ENCODE data around the gene KRT79. TPM values are rescaled to one million over a fixed set of nuclear protein-coding genes. Genes with fewer than 3 reads are reported as not detected.

The KRT79 gene
- polyA plus RNA-seq, 1 donor from 2014 or later: not detected

DNA sequence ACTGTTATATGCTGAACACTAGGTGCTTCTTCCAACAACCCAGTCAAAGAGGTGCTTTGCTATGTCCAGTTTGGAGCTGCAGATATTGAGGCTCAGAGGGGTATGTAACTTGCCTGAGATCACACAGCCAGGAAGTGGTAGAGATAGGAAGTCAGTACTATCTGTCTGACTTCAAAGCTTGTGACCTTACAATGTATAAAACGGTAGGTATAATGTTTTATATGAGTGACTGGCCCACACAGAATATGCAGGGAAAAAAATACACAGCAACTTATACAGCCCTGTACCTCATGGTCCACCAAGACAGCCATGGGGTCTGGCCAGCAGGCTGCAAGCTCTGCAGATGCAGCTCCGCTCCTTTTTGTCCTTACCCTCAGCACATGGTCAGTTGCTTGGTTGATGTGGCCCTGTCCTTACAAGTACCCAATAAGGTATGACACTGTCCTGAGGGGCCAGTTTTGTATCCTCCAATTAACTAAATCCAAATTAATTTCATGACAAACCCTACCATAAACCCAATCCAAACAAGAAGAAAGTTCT lies 16.3 kb downstream of the KRT79 start:
- Histone ChIP-seq H3K36me3 (ENCODE audit: insufficient read depth, low read length) (no peaks in the 10 kb centered on the region), H3K9me2 (ENCODE audit: insufficient read depth, low read length) (no peaks in the 10 kb centered on the region), H4K20me1 (ENCODE audit: insufficient read depth) (no peaks in the 10 kb centered on the region), H3K9me3 (ENCODE audit: low read length) (no peaks in the 10 kb centered on the region), H3K4me2 (ENCODE audit: low read length) (no peak overlapping the region), H3K9ac (ENCODE audit: low read length) (no peak overlapping the region), H3K27me3 (ENCODE audit: insufficient read depth, low read depth, low read length) (no peaks in the 10 kb centered on the region), H3F3A (ENCODE audit: insufficient read depth, low read length, poor library complexity, severe bottlenecking) (no peaks in the 10 kb centered on the region), H2AFZ (ENCODE audit: low read depth, low read length) (no peak overlapping the region), H3K79me2 (replicated peaks; ENCODE audit: insufficient read depth, low read length) (no peaks in the 10 kb centered on the region), H3K4me3 (ENCODE audit: low read length) (no peak overlapping the region), H3K27ac (ENCODE audit: low read length) (no peak overlapping the region)
- TF ChIP-seq TAF1 (IDR thresholded peaks at IDR 0.05; ENCODE audit: low read depth) (no peak), RAD21 (conservative IDR thresholded peaks at IDR 0.05) (no peak), SMC3 (conservative IDR thresholded peaks at IDR 0.05; ENCODE audit: poor library complexity) (no peak), MXI1 (conservative IDR thresholded peaks at IDR 0.05; ENCODE audit: poor library complexity, severe bottlenecking) (no peak), EZH2 (IDR thresholded peaks at IDR 0.05; ENCODE audit: borderline replicate concordance, insufficient read depth, low read length, poor library complexity, severe bottlenecking) (no peak), EP300 (conservative IDR thresholded peaks at IDR 0.05; ENCODE audit: poor library complexity, severe bottlenecking) (no peak), POLR2AphosphoS5 (IDR thresholded peaks at IDR 0.05) (no peak)
- TF ChIP-seq, protein P1, sequence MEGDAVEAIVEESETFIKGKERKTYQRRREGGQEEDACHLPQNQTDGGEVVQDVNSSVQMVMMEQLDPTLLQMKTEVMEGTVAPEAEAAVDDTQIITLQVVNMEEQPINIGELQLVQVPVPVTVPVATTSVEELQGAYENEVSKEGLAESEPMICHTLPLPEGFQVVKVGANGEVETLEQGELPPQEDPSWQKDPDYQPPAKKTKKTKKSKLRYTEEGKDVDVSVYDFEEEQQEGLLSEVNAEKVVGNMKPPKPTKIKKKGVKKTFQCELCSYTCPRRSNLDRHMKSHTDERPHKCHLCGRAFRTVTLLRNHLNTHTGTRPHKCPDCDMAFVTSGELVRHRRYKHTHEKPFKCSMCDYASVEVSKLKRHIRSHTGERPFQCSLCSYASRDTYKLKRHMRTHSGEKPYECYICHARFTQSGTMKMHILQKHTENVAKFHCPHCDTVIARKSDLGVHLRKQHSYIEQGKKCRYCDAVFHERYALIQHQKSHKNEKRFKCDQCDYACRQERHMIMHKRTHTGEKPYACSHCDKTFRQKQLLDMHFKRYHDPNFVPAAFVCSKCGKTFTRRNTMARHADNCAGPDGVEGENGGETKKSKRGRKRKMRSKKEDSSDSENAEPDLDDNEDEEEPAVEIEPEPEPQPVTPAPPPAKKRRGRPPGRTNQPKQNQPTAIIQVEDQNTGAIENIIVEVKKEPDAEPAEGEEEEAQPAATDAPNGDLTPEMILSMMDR (IDR thresholded peaks at IDR 0.05; ENCODE audit: poor library complexity, severe bottlenecking): no peak
- TF ChIP-seq, protein P2, sequence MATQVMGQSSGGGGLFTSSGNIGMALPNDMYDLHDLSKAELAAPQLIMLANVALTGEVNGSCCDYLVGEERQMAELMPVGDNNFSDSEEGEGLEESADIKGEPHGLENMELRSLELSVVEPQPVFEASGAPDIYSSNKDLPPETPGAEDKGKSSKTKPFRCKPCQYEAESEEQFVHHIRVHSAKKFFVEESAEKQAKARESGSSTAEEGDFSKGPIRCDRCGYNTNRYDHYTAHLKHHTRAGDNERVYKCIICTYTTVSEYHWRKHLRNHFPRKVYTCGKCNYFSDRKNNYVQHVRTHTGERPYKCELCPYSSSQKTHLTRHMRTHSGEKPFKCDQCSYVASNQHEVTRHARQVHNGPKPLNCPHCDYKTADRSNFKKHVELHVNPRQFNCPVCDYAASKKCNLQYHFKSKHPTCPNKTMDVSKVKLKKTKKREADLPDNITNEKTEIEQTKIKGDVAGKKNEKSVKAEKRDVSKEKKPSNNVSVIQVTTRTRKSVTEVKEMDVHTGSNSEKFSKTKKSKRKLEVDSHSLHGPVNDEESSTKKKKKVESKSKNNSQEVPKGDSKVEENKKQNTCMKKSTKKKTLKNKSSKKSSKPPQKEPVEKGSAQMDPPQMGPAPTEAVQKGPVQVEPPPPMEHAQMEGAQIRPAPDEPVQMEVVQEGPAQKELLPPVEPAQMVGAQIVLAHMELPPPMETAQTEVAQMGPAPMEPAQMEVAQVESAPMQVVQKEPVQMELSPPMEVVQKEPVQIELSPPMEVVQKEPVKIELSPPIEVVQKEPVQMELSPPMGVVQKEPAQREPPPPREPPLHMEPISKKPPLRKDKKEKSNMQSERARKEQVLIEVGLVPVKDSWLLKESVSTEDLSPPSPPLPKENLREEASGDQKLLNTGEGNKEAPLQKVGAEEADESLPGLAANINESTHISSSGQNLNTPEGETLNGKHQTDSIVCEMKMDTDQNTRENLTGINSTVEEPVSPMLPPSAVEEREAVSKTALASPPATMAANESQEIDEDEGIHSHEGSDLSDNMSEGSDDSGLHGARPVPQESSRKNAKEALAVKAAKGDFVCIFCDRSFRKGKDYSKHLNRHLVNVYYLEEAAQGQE (IDR thresholded peaks at IDR 0.05; ENCODE audit: borderline replicate concordance): no peak

DNA sequence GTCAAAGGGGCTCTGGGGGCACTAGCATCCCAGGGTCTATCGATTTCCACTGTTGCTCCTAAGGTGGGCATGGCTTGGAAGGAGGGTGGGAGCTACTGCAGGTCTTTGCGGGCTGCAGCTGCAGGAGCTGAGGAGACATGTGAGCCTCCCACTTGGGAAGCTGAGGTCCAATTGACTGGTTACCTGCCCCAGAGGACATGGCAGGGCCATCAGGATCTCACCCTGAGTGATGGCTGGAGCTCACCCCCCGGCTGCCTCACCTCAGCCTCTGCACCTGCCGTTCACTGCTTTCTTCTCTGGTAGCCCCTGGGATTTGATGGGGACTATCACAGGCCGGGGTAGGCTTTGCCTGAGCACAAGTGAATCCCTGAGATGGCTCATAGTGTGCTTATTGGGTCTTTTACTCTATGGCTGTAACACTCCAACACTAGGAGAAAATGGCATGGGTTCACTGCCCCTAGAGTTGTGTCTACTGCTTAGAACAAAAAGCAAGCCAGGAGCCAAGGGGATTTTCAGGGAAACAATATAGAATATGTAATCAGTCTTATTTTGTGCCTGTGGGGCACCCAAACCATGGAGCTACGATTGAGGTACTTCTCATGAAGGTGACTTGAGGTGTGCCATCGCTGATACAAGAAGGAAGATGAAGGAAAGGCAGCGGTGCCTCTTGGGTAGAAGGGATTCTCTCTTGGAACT lies 17.0 kb downstream of the KRT79 start:
- TF ChIP-seq MXI1 (conservative IDR thresholded peaks at IDR 0.05; ENCODE audit: poor library complexity, severe bottlenecking) (no peak), RAD21 (conservative IDR thresholded peaks at IDR 0.05) (no peak), EZH2 (IDR thresholded peaks at IDR 0.05; ENCODE audit: borderline replicate concordance, insufficient read depth, low read length, poor library complexity, severe bottlenecking) (no peak), EP300 (conservative IDR thresholded peaks at IDR 0.05; ENCODE audit: poor library complexity, severe bottlenecking) (no peak), TAF1 (IDR thresholded peaks at IDR 0.05; ENCODE audit: low read depth) (no peak)
- H3F3A ChIP-seq (ENCODE audit: insufficient read depth, low read length, poor library complexity, severe bottlenecking): no peaks in the 10 kb centered on the region
- no peak overlapping the region for H2AFZ ChIP-seq (ENCODE audit: low read depth, low read length)
- no peaks in the 10 kb centered on the region for H4K20me1 ChIP-seq (ENCODE audit: insufficient read depth)
- no peak overlapping the region for H3K4me2 ChIP-seq (ENCODE audit: low read length)
- no peaks in the 10 kb centered on the region for H3K9me2 ChIP-seq (ENCODE audit: insufficient read depth, low read length)
- H3K27me3 ChIP-seq (ENCODE audit: insufficient read depth, low read depth, low read length): no peaks in the 10 kb centered on the region
- H3K27ac ChIP-seq (ENCODE audit: low read length): no peak overlapping the region
- no peak overlapping the region for H3K4me3 ChIP-seq (ENCODE audit: low read length)
- no peak overlapping the region for H3K9ac ChIP-seq (ENCODE audit: low read length)
- H3K36me3 ChIP-seq (ENCODE audit: insufficient read depth, low read length): no peaks in the 10 kb centered on the region
- no peaks in the 10 kb centered on the region for H3K79me2 ChIP-seq (replicated peaks; ENCODE audit: insufficient read depth, low read length)
- H3K9me3 ChIP-seq (ENCODE audit: low read length): no peaks in the 10 kb centered on the region
